Renal cortex interstitium (tissue), 11 donors: ENCODE data around the gene NDUFB10. TPM values are rescaled to one million over a fixed set of nuclear protein-coding genes. Genes with fewer than 3 reads are reported as not detected.
A peak's percentile ranks its signal among the peaks of the same experiment; 100 is the strongest.

Source experiments
- DNase-seq, 11 donors: peaks; one replicate each; pipeline ENCODE4 v3.0.0-alpha.2; 2013; ENCODE audit warnings: low read depth in 9 of 11, low spot score in 4 of 11; ENCODE audit errors: extremely low read depth in 1 of 11
- polyA plus RNA-seq, 3 donors: library from polyadenylated mRNA; unstranded; fragments of 120-200 nt; gene quantifications; one replicate each; pipeline ENCODE4 v1.2.1, GENCODE V29; 2013; ENCODE audit not compliant: insufficient read length in 3 of 3

NDUFB10 gene
- polyA plus RNA-seq, 3 donors = 121 to 154 (median 124) TPM

- DNase-seq = no peak
Observed at GRCh38 chr16:2004795-2005517, 45.6 kb downstream of the NDUFB10 start.

- DNase-seq = no peak
Observed at GRCh38 chr16:2005646-2006045, 46.3 kb downstream of the NDUFB10 start.

GRCh38 chr16:2006317-2006716, 47.0 kb downstream of the NDUFB10 start:
- no peak for DNase-seq

GRCh38 chr16:2007081-2007836, 47.9 kb downstream of the NDUFB10 start:
- DNase-seq = no peak

DNA sequence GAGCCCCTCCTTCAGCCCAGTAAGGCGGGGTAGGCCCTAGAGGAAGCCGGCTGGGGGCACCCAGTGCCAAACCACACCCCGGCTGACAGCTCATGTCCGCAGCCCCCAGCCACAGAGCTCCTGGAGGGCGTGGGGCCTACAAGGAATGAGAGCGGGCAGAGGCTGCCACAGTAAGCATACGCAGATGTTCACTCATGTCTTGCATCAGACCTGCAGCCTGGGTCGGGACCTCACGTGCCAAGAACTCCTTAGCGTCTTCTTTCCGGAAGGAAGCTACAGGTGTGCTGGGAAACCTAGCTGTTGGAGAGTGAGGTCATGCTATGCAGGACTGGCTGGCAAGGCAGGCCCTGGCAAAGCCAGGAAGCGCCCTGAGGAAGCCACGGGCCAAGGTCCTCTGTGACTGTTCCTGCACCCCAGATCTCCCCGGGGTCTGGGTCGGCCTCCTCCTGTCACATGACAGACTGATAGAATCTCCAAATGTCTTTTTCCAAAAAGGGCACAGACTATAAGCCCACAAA, 48.7 kb downstream of the NDUFB10 start:
- DNase-seq = no peak

DNA sequence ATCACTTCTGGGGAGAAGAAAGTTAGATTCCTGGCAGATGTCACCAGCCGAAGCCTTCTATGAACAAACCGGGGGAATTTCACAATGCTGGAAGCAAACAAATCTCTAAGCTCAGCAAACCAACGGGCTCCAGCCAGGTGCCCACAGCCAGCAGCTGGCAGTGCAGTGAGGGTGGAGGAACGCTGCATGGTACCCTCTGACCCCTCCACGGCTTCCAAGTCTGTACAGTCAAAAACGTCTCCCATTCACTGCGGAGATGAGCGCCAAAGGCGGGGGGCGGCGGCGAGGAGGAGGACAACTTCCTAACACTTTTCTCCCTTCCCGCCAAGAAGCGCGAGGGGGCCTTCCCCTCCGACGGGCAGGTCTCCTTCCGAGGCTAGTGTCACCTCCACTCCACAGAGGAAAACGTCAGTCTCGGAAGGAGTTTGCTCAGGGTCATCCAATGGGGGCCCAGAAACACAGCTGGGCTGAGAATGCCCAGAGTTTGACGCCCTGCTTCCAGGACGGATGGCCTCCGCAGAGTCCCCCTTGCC, 49.4 kb downstream of the NDUFB10 start:
- no peak for DNase-seq

- no peak for DNase-seq
Observed at GRCh38 chr16:2009164-2009711, 49.9 kb downstream of the NDUFB10 start.

GRCh38 chr16:2009791-2010510, 50.6 kb downstream of the NDUFB10 start, which contains the start of gene ZNF598:
Gene ZNF598 (minus strand): TSS chr16:2009821.
- peak in 5 of 11 donors; percentile 73 to 84 (median 82) for DNase-seq

Other genes starting within 250 kb of the NDUFB10 start
- 10 to 100 TPM; 16.7 to 39.0 (median 37.8) TPM for gene NME3, start 188.0 kb upstream of the NDUFB10 start, polyA plus RNA-seq
- gene EME2, start 186.7 kb upstream of the NDUFB10 start, polyA plus RNA-seq = 10 to 100 TPM in 2 of 3 donors, 1 to 10 TPM in 1; 8.1 to 15.4 (median 11.1) TPM
- 10 to 100 TPM; 57.0 to 91.2 (median 74.7) TPM for gene MRPS34, start 186.4 kb upstream of the NDUFB10 start, polyA plus RNA-seq
- gene SPSB3, start 177.0 kb upstream of the NDUFB10 start, polyA plus RNA-seq = 10 to 100 TPM; 28.2 to 49.1 (median 46.0) TPM
- 10 to 100 TPM; 28.2 to 53.9 (median 51.0) TPM for gene NUBP2, start 176.6 kb upstream of the NDUFB10 start, polyA plus RNA-seq
- 1 to 10 TPM; 1.4 to 4.0 (median 2.1) TPM for gene IGFALS, start 165.8 kb upstream of the NDUFB10 start, polyA plus RNA-seq
- gene HAGH, start 132.7 kb upstream of the NDUFB10 start, polyA plus RNA-seq = 10 to 100 TPM; 31.3 to 43.8 (median 42.3) TPM
- 10 to 100 TPM; 36.4 to 44.8 (median 37.8) TPM for gene FAHD1, start 132.3 kb upstream of the NDUFB10 start, polyA plus RNA-seq
- gene MEIOB, start 87.4 kb upstream of the NDUFB10 start, polyA plus RNA-seq = 1 to 10 TPM in 2 of 3 donors, under 1 TPM in 1; 0.83 to 2.1 (median 1.3) TPM
- gene HS3ST6, start 41.1 kb upstream of the NDUFB10 start, polyA plus RNA-seq = under 1 TPM; 0.20 to 0.32 (median 0.27) TPM
- gene MSRB1, start 16.3 kb upstream of the NDUFB10 start, polyA plus RNA-seq = 10 to 100 TPM; 62.1 to 73.9 (median 67.3) TPM
- under 1 TPM; 0.16 to 0.23 (median 0.17) TPM for gene RPL3L, start 4.8 kb upstream of the NDUFB10 start, polyA plus RNA-seq
- gene RPS2, start 5.3 kb downstream of the NDUFB10 start, polyA plus RNA-seq = 1,000 to 10,000 TPM; 1,794 to 2,026 (median 1,887) TPM
- under 1 TPM in 1 of 3 donors, not detected in 2; 0.13 TPM for gene RNF151, start 7.3 kb downstream of the NDUFB10 start, polyA plus RNA-seq
- 10 to 100 TPM; 28.6 to 44.0 (median 41.6) TPM for gene TBL3, start 12.5 kb downstream of the NDUFB10 start, polyA plus RNA-seq
- gene NOXO1, start 21.9 kb downstream of the NDUFB10 start, polyA plus RNA-seq = 1 to 10 TPM in 2 of 3 donors, under 1 TPM in 1; 0.61 to 1.6 (median 1.1) TPM
- gene GFER, start 24.7 kb downstream of the NDUFB10 start, polyA plus RNA-seq = 10 to 100 TPM; 21.5 to 31.4 (median 26.9) TPM
- gene SYNGR3, start 30.4 kb downstream of the NDUFB10 start, polyA plus RNA-seq = 1 to 10 TPM; 1.6 to 2.6 (median 1.9) TPM
- 10 to 100 TPM; 16.6 to 28.6 (median 27.3) TPM for gene ZNF598, start 50.3 kb downstream of the NDUFB10 start, polyA plus RNA-seq
- gene NPW, start 60.2 kb downstream of the NDUFB10 start, polyA plus RNA-seq = 10 to 100 TPM in 1 of 3 donors, 1 to 10 TPM in 2; 3.8 to 12.4 (median 8.2) TPM
- gene NHERF2, start 67.4 kb downstream of the NDUFB10 start, polyA plus RNA-seq = 100 to 1,000 TPM in 2 of 3 donors, 10 to 100 TPM in 1; 82.6 to 162 (median 147) TPM
- 10 to 100 TPM; 15.2 to 26.1 (median 19.9) TPM for gene NTHL1, start 88.3 kb downstream of the NDUFB10 start, polyA plus RNA-seq
- gene TSC2, start 88.4 kb downstream of the NDUFB10 start, polyA plus RNA-seq = 100 to 1,000 TPM; 138 to 170 (median 151) TPM
- 100 to 1,000 TPM in 2 of 3 donors, 10 to 100 TPM in 1; 53.6 to 123 (median 101) TPM for gene PKD1, start 176.4 kb downstream of the NDUFB10 start, polyA plus RNA-seq
- gene RAB26, start 189.1 kb downstream of the NDUFB10 start, polyA plus RNA-seq = 1 to 10 TPM; 2.6 to 3.4 (median 3.0) TPM
- gene TRAF7, start 196.2 kb downstream of the NDUFB10 start, polyA plus RNA-seq = 10 to 100 TPM; 48.0 to 58.5 (median 49.3) TPM
- 1 to 10 TPM in 2 of 3 donors, under 1 TPM in 1; 1.00 to 2.4 (median 1.9) TPM for gene CASKIN1, start 237.1 kb downstream of the NDUFB10 start, polyA plus RNA-seq
- gene MLST8, start 245.9 kb downstream of the NDUFB10 start, polyA plus RNA-seq = 10 to 100 TPM; 41.6 to 55.8 (median 44.5) TPM